Hypothalamus (tissue), 51 donors: ENCODE measurements around the gene CAMK2A.

Source experiments
- DNase-seq, 51 donors: peaks; one replicate each; lab custom pipeline; 2025; lab: John Stamatoyannopoulos, UW

Gene CAMK2A

GRCh38 chr5:150219142-150219541, 70.4 kb downstream of the CAMK2A start:
- no peak for DNase-seq

GRCh38 chr5:150218693-150219035, 70.9 kb downstream of the CAMK2A start:
- DNase-seq, result no peak

GRCh38 chr5:150217873-150218692, 71.5 kb downstream of the CAMK2A start:
- peak in 49 of 51 donors; percentile 3 to 87 (median 64) for DNase-seq

- no peak for DNase-seq
Measured at GRCh38 chr5:150217038-150217437, 72.5 kb downstream of the CAMK2A start.

- DNase-seq, result no peak
Measured at GRCh38 chr5:150215979-150216944, 73.3 kb downstream of the CAMK2A start.

GRCh38 chr5:150214289-150214688, 75.3 kb downstream of the CAMK2A start:
- DNase-seq, result peak in 1 of 51 donors; percentile 12

- no peak for DNase-seq
Measured at GRCh38 chr5:150213530-150213929, 76.0 kb downstream of the CAMK2A start.

GRCh38 chr5:150211156-150212030, 78.2 kb downstream of the CAMK2A start:
- no peak for DNase-seq

- no peak for DNase-seq
Measured at GRCh38 chr5:150210644-150211043, 78.9 kb downstream of the CAMK2A start.

- peak in 3 of 51 donors; percentile 8 to 57 (median 17) for DNase-seq
Measured at GRCh38 chr5:150209099-150209635, 80.4 kb downstream of the CAMK2A start.

GRCh38 chr5:150208187-150209098, 81.1 kb downstream of the CAMK2A start:
- DNase-seq, result peak in 1 of 51 donors; percentile 15

GRCh38 chr5:150206779-150207115, 82.8 kb downstream of the CAMK2A start:
- no peak for DNase-seq

GRCh38 chr5:150206098-150206778, 83.3 kb downstream of the CAMK2A start:
- DNase-seq, result no peak

GRCh38 chr5:150204590-150204960, 85.0 kb downstream of the CAMK2A start:
- DNase-seq, result no peak

- no peak for DNase-seq
Measured at GRCh38 chr5:150203832-150204589, 85.6 kb downstream of the CAMK2A start.

GRCh38 chr5:150202501-150202900, 87.1 kb downstream of the CAMK2A start:
- no peak for DNase-seq

- DNase-seq, result no peak
Measured at GRCh38 chr5:150197476-150197875, 92.1 kb downstream of the CAMK2A start.

- no peak for DNase-seq
Measured at GRCh38 chr5:150196986-150197385, 92.6 kb downstream of the CAMK2A start.
